ENCODE data around the gene VPS4A. TPM values are rescaled to one million over a fixed set of nuclear protein-coding genes. Genes with fewer than 3 reads are reported as not detected.

The VPS4A gene
- total RNA-seq, 1 experiment from 2014 or later: 25.5 TPM

- H3K36me3 ChIP-seq: peaks cover 15% of the 10 kb centered on the region; the same call in 1 of the 2 replicates
- no peaks in the 10 kb centered on the region for H3K9me3 ChIP-seq (replicated peaks)
- DNase-seq: no peak
- no peaks in the 10 kb centered on the region for H3K4me1 ChIP-seq
- H3K27ac ChIP-seq: no peak overlapping the region
- no peak overlapping the region for H3K4me3 ChIP-seq
- no peaks in the 10 kb centered on the region for H3K27me3 ChIP-seq
These were observed 5.5 kb downstream of the VPS4A start for GRCh38 chr16:69316595-69317034.

- Histone ChIP-seq H3K9me3 (replicated peaks) (no peaks in the 10 kb centered on the region), H3K27me3 (no peaks in the 10 kb centered on the region), H3K4me1 (no peaks in the 10 kb centered on the region), H3K27ac (no peak overlapping the region), H3K4me3 (no peak overlapping the region), H3K36me3 (peaks cover 24% of the 10 kb centered on the region; the same call in 1 of the 2 replicates)
- no peak for DNase-seq
These were observed 7.2 kb downstream of the VPS4A start for GRCh38 chr16:69318177-69318910.

- no peak overlapping the region for H3K27ac ChIP-seq
- DNase-seq: no peak
- H3K36me3 ChIP-seq: peaks cover 25% of the 10 kb centered on the region; the same call in 1 of the 2 replicates
- no peaks in the 10 kb centered on the region for H3K9me3 ChIP-seq (replicated peaks)
- H3K27me3 ChIP-seq: no peaks in the 10 kb centered on the region
- no peaks in the 10 kb centered on the region for H3K4me1 ChIP-seq
- H3K4me3 ChIP-seq: no peak overlapping the region
These were observed 7.8 kb downstream of the VPS4A start for GRCh38 chr16:69318911-69319289.

- Histone ChIP-seq H3K4me3 (no peak overlapping the region), H3K36me3 (peaks cover 27% of the 10 kb centered on the region; the same call in 1 of the 2 replicates), H3K27me3 (no peaks in the 10 kb centered on the region), H3K9me3 (replicated peaks) (no peaks in the 10 kb centered on the region), H3K27ac (no peak overlapping the region), H3K4me1 (no peaks in the 10 kb centered on the region)
- no peak for DNase-seq
These were observed 8.2 kb downstream of the VPS4A start for GRCh38 chr16:69319381-69319780.

- H3K4me1 ChIP-seq: no peaks in the 10 kb centered on the region
- H3K27ac ChIP-seq: no peak overlapping the region
- no peaks in the 10 kb centered on the region for H3K27me3 ChIP-seq
- H3K9me3 ChIP-seq (replicated peaks): no peaks in the 10 kb centered on the region
- no peak for DNase-seq
- H3K4me3 ChIP-seq: no peak overlapping the region
- peaks cover 27% of the 10 kb centered on the region; the same call in 1 of the 2 replicates for H3K36me3 ChIP-seq
These were observed 8.9 kb downstream of the VPS4A start for GRCh38 chr16:69319826-69320739.

GRCh38 chr16:69320740-69321073 is 9.6 kb downstream of the VPS4A start:
- no peaks in the 10 kb centered on the region for H3K27me3 ChIP-seq
- no peaks in the 10 kb centered on the region for H3K4me1 ChIP-seq
- no peak overlapping the region for H3K4me3 ChIP-seq
- no peaks in the 10 kb centered on the region for H3K9me3 ChIP-seq (replicated peaks)
- no peak for DNase-seq
- no peak overlapping the region for H3K27ac ChIP-seq
- peaks cover 27% of the 10 kb centered on the region; the same call in 1 of the 2 replicates for H3K36me3 ChIP-seq

GRCh38 chr16:69321080-69321479 is 9.9 kb downstream of the VPS4A start:
- H3K4me3 ChIP-seq: no peak overlapping the region
- no peaks in the 10 kb centered on the region for H3K4me1 ChIP-seq
- no peaks in the 10 kb centered on the region for H3K27me3 ChIP-seq
- no peak overlapping the region for H3K27ac ChIP-seq
- H3K9me3 ChIP-seq (replicated peaks): no peaks in the 10 kb centered on the region
- H3K36me3 ChIP-seq: peaks cover 26% of the 10 kb centered on the region
- DNase-seq: no peak

- Histone ChIP-seq H3K27ac (no peak overlapping the region), H3K4me1 (no peaks in the 10 kb centered on the region), H3K36me3 (peaks cover 34% of the 10 kb centered on the region), H3K4me3 (no peak overlapping the region), H3K9me3 (replicated peaks) (no peaks in the 10 kb centered on the region), H3K27me3 (no peaks in the 10 kb centered on the region)
- DNase-seq: no peak
These were observed 11.2 kb downstream of the VPS4A start for GRCh38 chr16:69322343-69322742.

- no peaks in the 10 kb centered on the region for H3K27me3 ChIP-seq
- DNase-seq: no peak
- H3K36me3 ChIP-seq: peaks cover 38% of the 10 kb centered on the region
- H3K9me3 ChIP-seq (replicated peaks): no peaks in the 10 kb centered on the region
- H3K4me1 ChIP-seq: no peaks in the 10 kb centered on the region
- no peak overlapping the region for H3K4me3 ChIP-seq
- no peak overlapping the region for H3K27ac ChIP-seq
These were observed 12.3 kb downstream of the VPS4A start for GRCh38 chr16:69323415-69323814.

- Histone ChIP-seq H3K4me1 (peaks cover 6% of the 10 kb centered on the region), H3K4me3 (no peak overlapping the region), H3K27me3 (no peaks in the 10 kb centered on the region), H3K9me3 (replicated peaks) (no peaks in the 10 kb centered on the region), H3K36me3 (peaks cover 43% of the 10 kb centered on the region), H3K27ac (no peak overlapping the region)
- no peak for DNase-seq
These were observed 12.9 kb downstream of the VPS4A start for GRCh38 chr16:69324013-69324531.

GRCh38 chr16:69324585-69325253 is 13.6 kb downstream of the VPS4A start:
- DNase-seq: no peak
- Histone ChIP-seq H3K27ac (no peak overlapping the region), H3K4me3 (no peak overlapping the region), H3K4me1 (peaks cover 10% of the 10 kb centered on the region), H3K9me3 (replicated peaks) (no peaks in the 10 kb centered on the region), H3K36me3 (peaks cover 40% of the 10 kb centered on the region), H3K27me3 (no peaks in the 10 kb centered on the region)

- no peak for DNase-seq
- Histone ChIP-seq H3K36me3 (peaks cover 37% of the 10 kb centered on the region), H3K27ac (no peak overlapping the region), H3K27me3 (no peaks in the 10 kb centered on the region), H3K9me3 (replicated peaks) (no peaks in the 10 kb centered on the region), H3K4me1 (peaks cover 10% of the 10 kb centered on the region), H3K4me3 (no peak overlapping the region)
These were observed 14.6 kb downstream of the VPS4A start for GRCh38 chr16:69325784-69326171.

- no peaks in the 10 kb centered on the region for H3K27me3 ChIP-seq
- peaks cover 10% of the 10 kb centered on the region for H3K4me1 ChIP-seq
- no peak overlapping the region for H3K27ac ChIP-seq
- H3K9me3 ChIP-seq (replicated peaks): no peaks in the 10 kb centered on the region
- H3K36me3 ChIP-seq: peaks cover 37% of the 10 kb centered on the region
- no peak overlapping the region for H3K4me3 ChIP-seq
- DNase-seq: no peak
These were observed 15.2 kb downstream of the VPS4A start for GRCh38 chr16:69326172-69326873.

- no peaks in the 10 kb centered on the region for H3K27me3 ChIP-seq
- peaks cover 10% of the 10 kb centered on the region for H3K4me1 ChIP-seq
- no peak overlapping the region for H3K4me3 ChIP-seq
- H3K9me3 ChIP-seq (replicated peaks): no peaks in the 10 kb centered on the region
- peaks cover 31% of the 10 kb centered on the region for H3K36me3 ChIP-seq
- H3K27ac ChIP-seq: no peak overlapping the region
- no peak for DNase-seq
These were observed 16.6 kb downstream of the VPS4A start for GRCh38 chr16:69327585-69328310.
